Tibial nerve (tissue), 4 donors: ENCODE data around the gene ELOVL7.

ENCODE experiments used
- EP300 ChIP-seq, 2 donors: sonication (generic); formaldehyde crosslinking; IDR thresholded peaks; one replicate each; pipeline ENCODE4 v1.6.1; 2017; ENCODE audit warnings: antibody characterized with exemption in 2 of 2, mild to moderate bottlenecking in 1 of 2
- POLR2A ChIP-seq, 2 donors: fragments of 450-650 bp; IDR thresholded peaks; one replicate each; pipeline ENCODE4 v1.6.1; 2017; ENCODE audit warnings: antibody characterized with exemption in 2 of 2, mild to moderate bottlenecking in 2 of 2, moderate library complexity in 2 of 2
- TF ChIP-seq, protein P1 (sequence below), 5 experiments: fragments of 200-600 bp in 3 of 5; fragments of 450-650 bp in 2 of 5; sonication (generic) in 3 of 5; IDR thresholded peaks; one replicate each; pipeline ENCODE4 v1.5.1; 2016 to 2019; ENCODE audit warnings: antibody characterized with exemption in 5 of 5, mild to moderate bottlenecking in 3 of 5, moderate library complexity in 2 of 5

DNA sequence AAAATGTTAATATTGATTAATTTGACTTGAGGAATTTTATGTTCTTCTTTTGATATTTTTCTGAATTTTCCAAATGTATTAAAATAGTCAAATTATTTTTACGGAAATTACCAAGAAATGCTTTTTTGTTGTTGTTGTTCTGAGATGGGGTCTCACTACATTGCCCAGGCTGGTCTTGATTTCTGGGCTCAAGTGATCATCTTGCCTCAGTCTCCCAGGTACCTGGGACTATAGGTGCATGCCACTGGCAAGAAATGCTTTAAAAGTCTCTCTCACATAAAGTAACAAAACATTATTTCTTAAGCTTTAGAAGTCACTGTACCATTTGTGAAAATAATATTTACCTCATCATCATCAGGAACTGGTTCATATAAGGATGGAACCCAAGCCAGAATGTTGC is 43.0 kb upstream of the ELOVL7 start:
- TF ChIP-seq POLR2A (IDR thresholded peaks at IDR 0.05) (no peak), EP300 (IDR thresholded peaks at IDR 0.05) (no peak)
- TF ChIP-seq, protein P1, sequence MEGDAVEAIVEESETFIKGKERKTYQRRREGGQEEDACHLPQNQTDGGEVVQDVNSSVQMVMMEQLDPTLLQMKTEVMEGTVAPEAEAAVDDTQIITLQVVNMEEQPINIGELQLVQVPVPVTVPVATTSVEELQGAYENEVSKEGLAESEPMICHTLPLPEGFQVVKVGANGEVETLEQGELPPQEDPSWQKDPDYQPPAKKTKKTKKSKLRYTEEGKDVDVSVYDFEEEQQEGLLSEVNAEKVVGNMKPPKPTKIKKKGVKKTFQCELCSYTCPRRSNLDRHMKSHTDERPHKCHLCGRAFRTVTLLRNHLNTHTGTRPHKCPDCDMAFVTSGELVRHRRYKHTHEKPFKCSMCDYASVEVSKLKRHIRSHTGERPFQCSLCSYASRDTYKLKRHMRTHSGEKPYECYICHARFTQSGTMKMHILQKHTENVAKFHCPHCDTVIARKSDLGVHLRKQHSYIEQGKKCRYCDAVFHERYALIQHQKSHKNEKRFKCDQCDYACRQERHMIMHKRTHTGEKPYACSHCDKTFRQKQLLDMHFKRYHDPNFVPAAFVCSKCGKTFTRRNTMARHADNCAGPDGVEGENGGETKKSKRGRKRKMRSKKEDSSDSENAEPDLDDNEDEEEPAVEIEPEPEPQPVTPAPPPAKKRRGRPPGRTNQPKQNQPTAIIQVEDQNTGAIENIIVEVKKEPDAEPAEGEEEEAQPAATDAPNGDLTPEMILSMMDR (IDR thresholded peaks at IDR 0.05) = no peak
